Endometrium (tissue), 2 donors: ENCODE results near the gene PCDHB1.
"Not testable (repeated sequence)": the region's sequence is repeated elsewhere in the genome, so short reads cannot be mapped to it uniquely, and the experiment has no call there.

Experiments used
- FAIRE-seq: peaks from 2 replicates; lab custom pipeline; 2012; peaks lifted over from hg19 to GRCh38; lab: Jason Lieb, UNC
- donor health status: control.
- donor health status: control.

PCDHB1 gene

DNA sequence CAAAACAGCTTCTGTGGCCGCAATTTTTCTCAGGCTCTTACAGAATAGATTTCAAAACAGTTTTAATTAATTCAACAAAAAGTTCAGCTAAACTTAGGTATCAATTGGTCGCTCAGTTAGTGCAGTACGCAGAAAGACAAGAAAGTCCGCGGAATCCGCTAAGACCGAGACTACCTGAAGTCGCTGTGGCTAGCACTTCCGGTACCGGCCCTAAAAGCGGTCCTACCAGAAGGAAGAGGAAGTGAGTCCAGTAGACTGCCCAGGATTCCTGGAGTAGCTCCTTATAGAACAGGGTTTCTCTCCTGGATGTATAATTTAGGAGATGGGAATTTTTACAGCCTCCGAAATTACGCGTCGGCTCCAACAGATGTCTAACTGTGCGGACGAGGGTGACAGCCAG, 26.7 kb downstream of the PCDHB1 start:
- FAIRE-seq, result no peak

DNA sequence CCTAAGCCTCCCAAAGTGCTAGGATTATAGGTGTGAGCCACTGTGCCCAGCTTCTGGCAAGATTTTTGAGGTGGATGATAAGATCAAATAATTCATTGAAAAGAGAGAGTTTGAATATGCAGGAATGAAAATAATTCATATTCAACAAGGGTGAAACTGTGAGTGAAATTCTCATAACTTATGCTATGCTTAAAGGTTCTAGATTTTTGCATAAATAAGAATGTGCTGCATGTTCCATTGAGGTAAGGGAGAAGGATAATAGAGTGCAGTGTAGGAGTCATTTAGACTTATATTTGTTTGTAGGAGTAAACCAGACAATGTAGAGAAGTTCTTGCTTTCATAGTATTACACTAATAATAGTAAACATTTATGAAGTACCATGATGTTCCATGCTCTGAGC, 31.1 kb downstream of the PCDHB1 start:
- FAIRE-seq, result no peak

DNA sequence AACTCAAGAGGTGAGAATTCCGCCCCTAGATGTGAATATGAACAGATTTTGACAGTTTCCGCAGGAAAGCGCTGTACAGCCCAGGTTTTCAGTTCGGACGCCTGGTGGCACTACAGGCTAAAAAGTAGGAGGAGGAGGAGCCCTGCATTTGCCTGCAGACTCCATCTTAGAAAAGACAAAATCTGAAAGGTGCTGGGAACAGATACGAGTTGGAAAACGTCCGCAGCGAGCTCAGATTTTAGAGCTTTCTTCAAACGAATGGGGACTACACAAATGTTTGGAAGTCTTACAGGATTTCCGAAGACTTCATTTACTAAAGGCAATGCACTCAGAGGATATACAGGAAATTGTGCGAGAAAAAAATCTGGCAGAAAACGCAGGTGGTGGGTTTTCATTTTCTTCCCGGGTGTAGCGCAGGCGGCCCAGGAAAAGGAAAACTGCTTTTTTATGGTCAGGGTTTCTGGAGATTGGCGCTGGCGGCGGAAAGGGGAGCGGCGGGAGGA, 33.4 kb downstream of the PCDHB1 start:
- FAIRE-seq, result no peak

DNA sequence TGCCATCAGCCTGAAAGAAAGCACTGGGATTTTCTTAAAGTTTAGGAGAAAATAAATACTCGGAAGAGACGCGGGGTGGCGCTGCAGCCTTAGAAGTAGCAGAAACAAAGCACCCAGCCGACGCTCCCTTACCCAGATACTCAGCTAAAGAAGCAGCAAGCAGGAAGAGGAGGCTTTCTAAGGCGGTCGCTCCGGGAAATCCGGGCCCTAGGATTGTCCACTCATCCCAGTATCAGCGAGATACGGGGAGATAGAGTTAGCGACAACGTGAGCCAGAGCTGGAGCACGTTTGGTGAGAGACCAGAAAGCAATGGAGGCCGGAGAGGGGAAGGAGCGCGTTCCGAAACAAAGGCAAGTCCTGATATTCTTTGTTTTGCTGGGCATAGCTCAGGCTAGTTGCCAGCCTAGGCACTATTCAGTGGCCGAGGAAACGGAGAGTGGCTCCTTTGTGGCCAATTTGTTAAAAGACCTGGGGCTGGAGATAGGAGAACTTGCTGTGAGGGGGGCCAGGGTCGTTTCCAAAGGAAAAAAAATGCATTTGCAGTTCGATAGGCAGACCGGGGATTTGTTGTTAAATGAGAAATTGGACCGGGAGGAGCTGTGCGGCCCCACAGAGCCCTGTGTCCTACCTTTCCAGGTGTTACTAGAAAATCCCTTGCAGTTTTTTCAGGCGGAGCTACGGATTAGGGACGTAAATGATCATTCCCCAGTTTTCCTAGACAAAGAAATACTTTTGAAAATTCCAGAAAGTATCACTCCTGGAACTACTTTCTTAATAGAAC, 43.5 kb downstream of the PCDHB1 start, which contains the start of gene PCDHB2:
Gene PCDHB2, plus strand, starts transcription at position 135 of the 782 bp plus-strand sequence. Its CDS starts 176 bp downstream, at position 311.
- no peak for FAIRE-seq

DNA sequence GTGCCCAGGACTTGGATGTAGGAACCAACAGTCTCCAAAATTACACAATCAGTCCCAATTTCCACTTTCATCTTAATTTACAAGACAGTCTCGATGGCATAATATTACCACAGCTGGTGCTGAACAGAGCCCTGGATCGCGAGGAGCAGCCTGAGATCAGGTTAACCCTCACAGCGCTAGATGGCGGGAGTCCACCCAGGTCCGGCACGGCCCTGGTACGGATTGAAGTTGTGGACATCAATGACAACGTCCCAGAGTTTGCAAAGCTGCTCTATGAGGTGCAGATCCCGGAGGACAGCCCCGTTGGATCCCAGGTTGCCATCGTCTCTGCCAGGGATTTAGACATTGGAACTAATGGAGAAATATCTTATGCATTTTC, 44.1 kb downstream of the PCDHB1 start:
- no peak for FAIRE-seq

DNA sequence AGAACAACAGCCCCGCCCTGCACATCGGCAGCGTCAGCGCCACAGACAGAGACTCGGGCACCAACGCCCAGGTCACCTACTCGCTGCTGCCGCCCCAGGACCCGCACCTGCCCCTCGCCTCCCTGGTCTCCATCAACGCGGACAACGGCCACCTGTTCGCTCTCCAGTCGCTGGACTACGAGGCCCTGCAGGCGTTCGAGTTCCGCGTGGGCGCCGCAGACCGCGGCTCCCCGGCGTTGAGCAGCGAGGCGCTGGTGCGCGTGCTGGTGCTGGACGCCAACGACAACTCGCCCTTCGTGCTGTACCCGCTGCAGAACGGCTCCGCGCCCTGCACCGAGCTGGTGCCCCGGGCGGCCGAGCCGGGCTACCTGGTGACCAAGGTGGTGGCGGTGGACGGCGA, 45.0 kb downstream of the PCDHB1 start:
- not testable (repeated sequence) for FAIRE-seq

DNA sequence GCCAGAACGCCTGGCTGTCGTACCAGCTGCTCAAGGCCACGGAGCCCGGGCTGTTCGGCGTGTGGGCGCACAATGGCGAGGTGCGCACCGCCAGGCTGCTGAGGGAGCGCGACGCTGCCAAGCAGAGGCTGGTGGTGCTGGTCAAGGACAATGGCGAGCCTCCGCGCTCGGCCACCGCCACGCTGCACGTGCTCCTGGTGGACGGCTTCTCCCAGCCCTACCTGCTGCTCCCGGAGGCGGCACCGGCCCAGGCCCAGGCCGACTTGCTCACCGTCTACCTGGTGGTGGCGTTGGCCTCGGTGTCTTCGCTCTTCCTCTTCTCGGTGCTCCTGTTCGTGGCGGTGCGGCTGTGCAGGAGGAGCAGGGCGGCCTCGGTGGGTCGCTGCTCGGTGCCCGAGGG, 45.4 kb downstream of the PCDHB1 start:
- FAIRE-seq, result not testable (repeated sequence)

DNA sequence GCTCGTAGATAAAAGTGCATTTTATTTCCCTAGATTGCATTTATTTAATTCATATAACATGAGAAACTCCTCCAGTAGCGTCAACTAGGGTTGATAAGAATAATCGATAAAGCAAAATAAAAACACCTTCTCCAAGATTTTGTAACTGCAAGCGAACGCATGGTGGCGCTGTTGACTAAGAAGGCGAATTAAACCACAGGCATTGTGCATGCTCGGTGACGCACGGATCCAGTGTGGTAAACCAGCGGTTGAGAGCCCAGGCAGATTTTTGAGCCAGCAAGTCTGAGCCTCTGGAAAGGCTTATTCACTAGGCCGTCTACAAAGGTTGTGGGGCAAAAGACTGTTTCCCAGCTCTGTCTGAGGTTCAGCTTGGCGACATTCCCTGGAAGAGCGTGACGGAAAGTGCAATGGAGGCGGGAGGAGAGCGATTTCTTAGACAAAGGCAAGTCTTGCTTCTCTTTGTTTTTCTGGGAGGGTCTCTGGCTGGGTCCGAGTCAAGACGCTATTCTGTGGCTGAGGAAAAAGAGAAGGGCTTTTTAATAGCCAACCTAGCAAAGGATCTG, 49.1 kb downstream of the PCDHB1 start, which contains the start of gene PCDHB3:
Gene PCDHB3, plus strand, starts transcription at position 231 of the 563 bp plus-strand sequence. Its CDS starts 177 bp downstream, at position 408.
- FAIRE-seq, result no peak

DNA sequence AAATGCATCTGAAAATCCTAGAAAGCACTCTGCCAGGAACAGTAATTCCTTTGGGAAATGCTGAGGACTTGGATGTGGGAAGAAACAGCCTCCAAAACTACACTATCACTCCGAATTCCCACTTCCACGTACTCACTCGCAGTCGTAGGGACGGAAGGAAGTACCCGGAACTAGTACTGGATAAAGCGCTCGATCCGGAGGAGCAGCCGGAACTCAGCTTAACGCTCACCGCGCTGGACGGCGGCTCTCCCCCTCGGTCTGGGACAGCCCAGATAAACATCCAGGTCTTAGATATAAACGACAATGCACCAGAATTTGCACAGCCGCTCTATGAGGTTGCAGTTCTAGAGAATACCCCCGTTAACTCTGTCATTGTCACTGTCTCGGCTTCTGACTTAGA, 49.9 kb downstream of the PCDHB1 start:
- FAIRE-seq, result no peak

DNA sequence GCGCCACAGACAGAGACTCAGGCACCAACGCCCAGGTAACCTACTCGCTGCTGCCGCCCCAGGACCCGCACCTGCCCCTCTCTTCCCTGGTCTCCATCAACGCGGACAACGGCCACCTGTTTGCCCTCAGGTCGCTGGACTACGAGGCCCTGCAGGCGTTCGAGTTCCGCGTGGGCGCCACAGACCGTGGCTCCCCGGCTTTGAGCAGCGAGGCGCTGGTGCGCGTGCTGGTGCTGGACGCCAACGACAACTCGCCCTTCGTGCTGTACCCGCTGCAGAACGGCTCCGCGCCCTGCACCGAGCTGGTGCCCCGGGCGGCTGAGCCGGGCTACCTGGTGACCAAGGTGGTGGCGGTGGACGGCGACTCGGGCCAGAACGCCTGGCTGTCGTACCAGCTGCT, 50.9 kb downstream of the PCDHB1 start:
- FAIRE-seq, result not testable (repeated sequence)

DNA sequence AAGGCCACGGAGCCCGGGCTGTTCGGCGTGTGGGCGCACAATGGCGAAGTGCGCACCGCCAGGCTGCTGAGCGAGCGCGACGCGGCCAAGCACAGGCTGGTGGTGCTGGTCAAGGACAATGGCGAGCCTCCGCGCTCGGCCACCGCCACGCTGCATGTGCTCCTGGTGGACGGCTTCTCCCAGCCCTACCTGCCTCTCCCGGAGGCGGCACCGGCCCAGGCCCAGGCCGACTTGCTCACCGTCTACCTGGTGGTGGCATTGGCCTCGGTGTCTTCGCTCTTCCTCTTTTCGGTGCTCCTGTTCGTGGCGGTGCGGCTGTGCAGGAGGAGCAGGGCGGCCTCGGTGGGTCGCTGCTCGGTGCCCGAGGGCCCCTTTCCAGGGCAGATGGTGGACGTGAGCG, 51.3 kb downstream of the PCDHB1 start:
- not testable (repeated sequence) for FAIRE-seq

DNA sequence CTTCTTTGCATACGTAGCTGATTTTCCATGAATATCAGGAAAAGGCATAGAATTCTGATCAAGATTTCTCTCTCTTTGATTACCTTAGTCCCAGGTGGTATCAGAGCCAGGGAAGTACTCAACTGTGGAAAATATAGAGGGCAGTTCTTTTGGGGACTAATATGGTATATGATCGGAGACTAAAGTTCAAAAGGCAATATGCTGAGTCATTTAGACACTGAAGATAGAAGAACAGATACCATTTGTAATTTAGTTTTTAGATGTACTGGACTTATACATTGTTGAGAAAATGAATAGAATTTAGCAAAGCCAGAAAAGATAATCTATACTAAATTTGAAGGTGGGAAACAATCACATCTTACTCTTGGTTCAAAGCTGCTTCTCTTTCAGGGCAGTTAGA, 54.2 kb downstream of the PCDHB1 start:
- no peak for FAIRE-seq
